GM15510 (cell line): ENCODE results near the gene GPA33.

Experiments
- POLR2A ChIP-seq: IDR thresholded peaks from 3 replicates; pipeline ENCODE4 v1.6.1; 2011; ENCODE audit warnings: borderline replicate concordance; ENCODE audit not compliant: insufficient read length; ENCODE audit errors: extremely low read depth

GPA33 gene

GRCh38 chr1:167126317-167126716, 36.1 kb upstream of the GPA33 start:
- TF ChIP-seq POLR2A: no peak

GRCh38 chr1:167122568-167122967, 32.4 kb upstream of the GPA33 start:
- TF ChIP-seq POLR2A: no peak

GRCh38 chr1:167122121-167122480, 31.9 kb upstream of the GPA33 start:
- TF ChIP-seq POLR2A: no peak

- no peak for TF ChIP-seq POLR2A
Observed at GRCh38 chr1:167121375-167122120, 31.4 kb upstream of the GPA33 start.

- no peak for TF ChIP-seq POLR2A
Observed at GRCh38 chr1:167120899-167121298, 30.7 kb upstream of the GPA33 start.

GRCh38 chr1:167119696-167120095, 29.5 kb upstream of the GPA33 start:
- TF ChIP-seq POLR2A: no peak

- no peak for TF ChIP-seq POLR2A
Observed at GRCh38 chr1:167118188-167118587, 28.0 kb upstream of the GPA33 start.

- no peak for TF ChIP-seq POLR2A
Observed at GRCh38 chr1:167117225-167117624, 27.0 kb upstream of the GPA33 start.

GRCh38 chr1:167116174-167116573, 26.0 kb upstream of the GPA33 start:
- TF ChIP-seq POLR2A: no peak

- TF ChIP-seq POLR2A: no peak
Observed at GRCh38 chr1:167115655-167116054, 25.5 kb upstream of the GPA33 start.

- no peak for TF ChIP-seq POLR2A
Observed at GRCh38 chr1:167114725-167115124, 24.5 kb upstream of the GPA33 start.

GRCh38 chr1:167111868-167112709, 21.9 kb upstream of the GPA33 start:
- no peak for TF ChIP-seq POLR2A

GRCh38 chr1:167110586-167110985, 20.4 kb upstream of the GPA33 start:
- TF ChIP-seq POLR2A: no peak

- no peak for TF ChIP-seq POLR2A
Observed at GRCh38 chr1:167109125-167109524, 18.9 kb upstream of the GPA33 start.

GRCh38 chr1:167107456-167107855, 17.3 kb upstream of the GPA33 start:
- TF ChIP-seq POLR2A: no peak

- no peak for TF ChIP-seq POLR2A
Observed at GRCh38 chr1:167106119-167106461, 15.9 kb upstream of the GPA33 start.
